ENCODE measurements around the gene CTDSPL.

Gene CTDSPL

GRCh38 chr3:37924453-37924852 is 62.8 kb downstream of the CTDSPL start:
- no peak for TF ChIP-seq CTCF (IDR thresholded peaks at IDR 0.05; ENCODE audit: low read depth, low read length, missing control alignments)
- H3K4me3 ChIP-seq (replicated peaks; ENCODE audit: low read depth, low read length): no peak overlapping the region
- DNase-seq (ENCODE audit: extremely low read depth, low read depth): no peak

GRCh38 chr3:37925157-37925556 is 63.5 kb downstream of the CTDSPL start:
- no peak for TF ChIP-seq CTCF (IDR thresholded peaks at IDR 0.05; ENCODE audit: low read depth, low read length, missing control alignments)
- H3K4me3 ChIP-seq (replicated peaks; ENCODE audit: low read depth, low read length): no peak overlapping the region
- DNase-seq (ENCODE audit: extremely low read depth, low read depth): no peak

GRCh38 chr3:37926611-37927010 is 64.9 kb downstream of the CTDSPL start:
- no peak for TF ChIP-seq CTCF (IDR thresholded peaks at IDR 0.05; ENCODE audit: low read depth, low read length, missing control alignments)
- no peak overlapping the region for H3K4me3 ChIP-seq (replicated peaks; ENCODE audit: low read depth, low read length)
- no peak for DNase-seq (ENCODE audit: extremely low read depth, low read depth)

GRCh38 chr3:37930495-37930894 is 68.8 kb downstream of the CTDSPL start:
- H3K4me3 ChIP-seq (replicated peaks; ENCODE audit: low read depth, low read length): no peak overlapping the region
- DNase-seq (ENCODE audit: extremely low read depth, low read depth): no peak
- TF ChIP-seq CTCF (IDR thresholded peaks at IDR 0.05; ENCODE audit: low read depth, low read length, missing control alignments): no peak

DNA sequence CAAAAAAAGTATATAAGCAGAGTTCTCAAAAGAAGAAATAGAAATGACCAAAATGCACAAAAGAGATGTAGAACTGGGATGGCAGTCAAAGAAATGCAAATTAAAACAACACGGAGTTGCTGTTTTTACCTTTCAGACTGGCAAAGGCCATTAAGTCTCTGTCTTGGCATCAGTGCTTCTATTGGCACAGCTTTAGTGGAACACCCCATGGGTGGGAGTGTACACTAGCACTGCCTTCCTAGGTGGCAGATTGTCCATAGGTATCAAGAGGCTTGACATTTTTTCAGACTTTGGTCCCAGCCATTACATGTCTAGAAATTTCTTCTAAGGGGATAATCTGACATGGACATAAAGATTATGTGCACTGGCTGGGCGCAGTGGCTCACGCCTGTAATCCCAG is 70.8 kb downstream of the CTDSPL start:
- DNase-seq (ENCODE audit: extremely low read depth, low read depth): no peak
- no peak overlapping the region for H3K4me3 ChIP-seq (replicated peaks; ENCODE audit: low read depth, low read length)
- no peak for TF ChIP-seq CTCF (IDR thresholded peaks at IDR 0.05; ENCODE audit: low read depth, low read length, missing control alignments)

- DNase-seq (ENCODE audit: extremely low read depth, low read depth): no peak
- H3K4me3 ChIP-seq (replicated peaks; ENCODE audit: low read depth, low read length): no peak overlapping the region
- no peak for TF ChIP-seq CTCF (IDR thresholded peaks at IDR 0.05; ENCODE audit: low read depth, low read length, missing control alignments)
Measured at GRCh38 chr3:37934631-37935289, 73.1 kb downstream of the CTDSPL start.

DNA sequence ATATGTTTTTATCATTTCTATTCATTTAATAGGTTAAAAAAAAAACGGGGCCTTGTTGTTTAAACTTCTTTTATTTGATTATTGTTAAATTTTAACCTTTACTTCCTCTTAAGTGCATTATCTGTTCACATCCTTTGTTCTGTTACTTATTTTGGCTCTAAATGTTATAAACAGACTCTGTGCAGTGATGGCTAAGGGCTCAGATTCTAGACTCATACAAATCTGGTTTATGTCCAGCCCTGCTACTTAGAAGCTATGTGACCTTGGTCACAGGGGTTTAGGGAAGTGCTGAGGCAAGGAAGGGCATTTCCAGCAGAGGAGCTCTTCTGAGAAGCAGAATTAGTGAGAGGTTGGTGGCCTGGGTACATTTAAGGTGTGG is 73.6 kb downstream of the CTDSPL start:
- TF ChIP-seq CTCF (IDR thresholded peaks at IDR 0.05; ENCODE audit: low read depth, low read length, missing control alignments): no peak
- no peak overlapping the region for H3K4me3 ChIP-seq (replicated peaks; ENCODE audit: low read depth, low read length)
- no peak for DNase-seq (ENCODE audit: extremely low read depth, low read depth)

Measured in HFF-Myc (cell line).